GM13976 (cell line): ENCODE measurements around the gene SMS.

ENCODE experiments used
- DNase-seq: peaks from one replicate; pipeline ENCODE4 v3.0.0; 2012; ENCODE audit warnings: low spot score
- in situ Hi-C: fragments of 300-500 bp; cut with MboI; formaldehyde crosslinking; loops from one replicate; pipeline ENCODE4 v1.12.0; 2022; ENCODE audit warnings: low sequenced_read_pairs, mixed read lengths, inconsistent platforms; ENCODE audit not compliant: unreplicated experiment
- TF ChIP-seq, protein P1 (sequence below): IDR thresholded peaks from 2 replicates; pipeline ENCODE4 v1.5.1; 2012; ENCODE audit warnings: borderline replicate concordance, mild to moderate bottlenecking; ENCODE audit not compliant: insufficient read depth; ENCODE audit errors: extremely low read depth, missing control alignments, control extremely low read depth

SMS gene

DNA sequence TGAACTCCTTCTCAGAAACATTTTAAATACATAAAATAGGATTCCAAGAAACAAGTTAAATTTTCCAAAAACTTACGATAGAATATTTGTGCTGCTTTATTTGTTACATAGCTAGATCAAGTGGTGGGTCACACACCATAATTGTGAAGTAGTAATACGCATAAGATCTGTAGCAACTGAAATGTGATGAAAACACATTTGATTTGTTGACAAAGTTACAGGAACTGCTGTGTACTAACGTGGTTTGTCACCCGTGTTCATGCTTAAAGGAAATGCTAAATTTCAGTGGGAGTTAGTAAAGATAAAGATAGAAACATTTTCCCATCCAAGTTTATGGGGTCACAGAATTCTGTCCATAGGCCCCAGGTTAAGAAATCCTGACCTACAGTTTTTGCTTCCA, 57.5 kb downstream of the SMS start:
- TF ChIP-seq, protein P1, sequence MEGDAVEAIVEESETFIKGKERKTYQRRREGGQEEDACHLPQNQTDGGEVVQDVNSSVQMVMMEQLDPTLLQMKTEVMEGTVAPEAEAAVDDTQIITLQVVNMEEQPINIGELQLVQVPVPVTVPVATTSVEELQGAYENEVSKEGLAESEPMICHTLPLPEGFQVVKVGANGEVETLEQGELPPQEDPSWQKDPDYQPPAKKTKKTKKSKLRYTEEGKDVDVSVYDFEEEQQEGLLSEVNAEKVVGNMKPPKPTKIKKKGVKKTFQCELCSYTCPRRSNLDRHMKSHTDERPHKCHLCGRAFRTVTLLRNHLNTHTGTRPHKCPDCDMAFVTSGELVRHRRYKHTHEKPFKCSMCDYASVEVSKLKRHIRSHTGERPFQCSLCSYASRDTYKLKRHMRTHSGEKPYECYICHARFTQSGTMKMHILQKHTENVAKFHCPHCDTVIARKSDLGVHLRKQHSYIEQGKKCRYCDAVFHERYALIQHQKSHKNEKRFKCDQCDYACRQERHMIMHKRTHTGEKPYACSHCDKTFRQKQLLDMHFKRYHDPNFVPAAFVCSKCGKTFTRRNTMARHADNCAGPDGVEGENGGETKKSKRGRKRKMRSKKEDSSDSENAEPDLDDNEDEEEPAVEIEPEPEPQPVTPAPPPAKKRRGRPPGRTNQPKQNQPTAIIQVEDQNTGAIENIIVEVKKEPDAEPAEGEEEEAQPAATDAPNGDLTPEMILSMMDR = no peak
- DNase-seq = no peak
- in situ Hi-C loops = loop anchor here (25.0 kb wide), 1 partner anchor 189 kb away; no protein-coding TSS in a partner anchor

DNA sequence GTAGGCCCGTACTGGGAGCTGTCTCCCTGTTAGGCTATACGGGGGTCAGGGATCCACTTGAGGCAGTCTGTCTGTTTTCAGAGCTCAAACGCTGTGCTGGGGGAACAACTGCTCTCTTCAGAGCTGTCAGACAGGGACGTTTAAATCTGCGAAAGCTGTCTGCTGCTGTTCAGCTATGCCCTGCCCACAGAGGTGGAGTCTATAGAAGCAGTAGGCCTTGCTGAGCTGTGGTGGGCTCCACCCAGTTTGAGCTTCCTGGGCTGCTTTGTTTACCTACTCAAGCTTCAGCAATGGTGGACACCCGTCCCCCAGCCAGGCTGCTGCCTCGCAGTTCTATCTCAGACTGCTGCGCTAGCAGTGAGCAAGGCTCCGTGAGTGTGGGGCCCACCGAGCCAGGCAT, 64.4 kb downstream of the SMS start:
- DNase-seq = no peak
- TF ChIP-seq, protein P1 = no peak
- in situ Hi-C loops = no loop called here

DNA sequence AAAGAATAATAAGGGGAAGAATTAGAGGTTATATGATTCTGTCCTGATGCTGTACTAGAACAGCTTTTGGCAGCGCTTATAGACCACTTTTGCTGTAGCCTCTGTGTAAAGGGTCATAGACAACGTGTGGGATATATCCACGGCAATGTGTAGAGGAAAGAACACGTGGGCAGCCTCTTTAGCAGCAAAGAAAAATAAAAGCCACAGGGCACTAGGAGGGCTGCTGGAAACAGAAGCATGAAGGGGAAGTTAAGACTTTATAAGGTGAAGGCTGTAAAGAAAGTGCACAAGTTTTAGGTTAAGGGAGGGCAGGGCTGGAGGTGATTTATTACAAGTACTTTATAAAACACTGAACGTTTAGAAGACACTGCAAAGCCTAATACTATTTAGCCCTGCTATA, 71.5 kb downstream of the SMS start:
- DNase-seq = no peak
- in situ Hi-C loops = no loop called here
- TF ChIP-seq, protein P1 = no peak

DNA sequence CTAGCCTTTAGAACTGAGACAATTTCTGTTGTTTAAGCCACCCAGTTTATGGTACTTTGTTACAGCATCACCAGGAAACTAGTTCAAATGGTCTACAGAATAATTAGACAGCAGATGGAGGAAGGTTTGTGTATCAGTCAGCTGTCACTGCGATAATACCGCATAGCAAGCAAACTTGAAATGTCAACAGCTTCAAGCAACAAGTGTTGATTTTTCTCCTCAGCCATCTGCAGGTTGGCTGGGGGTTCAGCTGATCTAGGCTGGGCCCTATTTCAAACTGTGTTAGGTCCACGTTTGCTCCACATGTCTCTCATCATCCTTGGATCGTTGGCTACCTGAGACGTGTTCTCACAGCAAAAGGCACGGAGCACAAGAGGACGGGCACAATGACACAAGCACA, 72.4 kb downstream of the SMS start:
- in situ Hi-C loops = no loop called here
- TF ChIP-seq, protein P1 = no peak
- DNase-seq = no peak

DNA sequence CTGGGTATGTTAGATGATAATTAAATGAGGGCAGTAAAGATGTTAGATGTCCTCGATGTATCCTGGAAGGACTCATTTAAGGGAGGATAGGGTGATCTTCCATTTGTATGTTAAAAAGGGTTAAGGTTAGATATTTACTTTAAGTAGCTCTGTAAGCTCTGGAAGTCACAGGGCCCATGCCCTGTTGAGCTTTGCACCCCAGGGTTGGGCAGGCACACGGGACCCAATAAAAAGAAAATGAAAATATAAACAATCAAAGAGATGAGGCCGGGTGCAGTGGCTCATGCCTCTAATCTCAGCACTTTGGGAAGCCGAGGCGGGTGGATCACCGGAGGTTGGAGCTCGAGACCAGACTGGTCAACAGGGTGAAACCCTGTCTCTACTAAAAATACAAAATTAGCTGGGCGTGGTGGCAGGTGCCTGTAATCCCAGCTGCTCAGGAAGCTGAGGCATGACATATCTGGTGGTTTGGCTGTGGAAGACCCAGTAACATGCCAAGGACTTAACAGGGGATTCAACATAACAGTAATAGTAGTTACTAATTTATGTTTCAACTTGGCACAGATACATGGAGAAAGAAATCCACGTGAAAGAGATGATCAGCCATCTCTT, 74.7 kb downstream of the SMS start:
- no peak for DNase-seq
- TF ChIP-seq, protein P1 = no peak
- in situ Hi-C loops = no loop called here

DNA sequence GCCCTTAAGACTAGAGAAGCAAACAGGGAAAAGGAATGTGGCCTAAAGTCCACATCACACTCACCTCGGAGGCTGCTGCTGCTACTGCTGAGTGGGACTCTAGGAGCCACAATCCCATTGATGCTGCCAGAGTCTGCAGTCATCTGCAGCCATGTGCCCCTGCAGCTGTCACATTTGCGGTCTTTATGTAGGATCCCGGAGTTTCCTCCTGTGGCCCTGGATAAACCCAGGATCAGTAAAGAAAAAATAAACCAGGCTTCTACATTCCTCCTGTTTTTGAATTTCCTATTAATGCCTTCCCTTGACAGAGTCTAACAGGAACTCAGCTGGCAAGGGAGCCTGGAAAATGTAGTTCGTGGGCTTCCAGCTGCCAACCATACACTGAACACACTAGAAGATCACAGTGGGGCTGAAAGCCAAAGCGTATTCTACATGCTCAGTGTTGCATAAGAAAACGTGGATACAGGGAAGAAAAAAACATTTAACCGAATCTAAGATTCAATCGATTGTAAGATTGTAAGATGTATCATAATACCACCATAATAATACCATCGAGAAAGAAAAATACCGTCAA, 81.3 kb downstream of the SMS start:
- DNase-seq = no peak
- in situ Hi-C loops = no loop called here

More for the DNA sequence above, 81.3 kb downstream of the SMS start:
- TF ChIP-seq, protein P1 = no peak
